ENCODE data around the gene FREM2.

- TF ChIP-seq, protein P1, sequence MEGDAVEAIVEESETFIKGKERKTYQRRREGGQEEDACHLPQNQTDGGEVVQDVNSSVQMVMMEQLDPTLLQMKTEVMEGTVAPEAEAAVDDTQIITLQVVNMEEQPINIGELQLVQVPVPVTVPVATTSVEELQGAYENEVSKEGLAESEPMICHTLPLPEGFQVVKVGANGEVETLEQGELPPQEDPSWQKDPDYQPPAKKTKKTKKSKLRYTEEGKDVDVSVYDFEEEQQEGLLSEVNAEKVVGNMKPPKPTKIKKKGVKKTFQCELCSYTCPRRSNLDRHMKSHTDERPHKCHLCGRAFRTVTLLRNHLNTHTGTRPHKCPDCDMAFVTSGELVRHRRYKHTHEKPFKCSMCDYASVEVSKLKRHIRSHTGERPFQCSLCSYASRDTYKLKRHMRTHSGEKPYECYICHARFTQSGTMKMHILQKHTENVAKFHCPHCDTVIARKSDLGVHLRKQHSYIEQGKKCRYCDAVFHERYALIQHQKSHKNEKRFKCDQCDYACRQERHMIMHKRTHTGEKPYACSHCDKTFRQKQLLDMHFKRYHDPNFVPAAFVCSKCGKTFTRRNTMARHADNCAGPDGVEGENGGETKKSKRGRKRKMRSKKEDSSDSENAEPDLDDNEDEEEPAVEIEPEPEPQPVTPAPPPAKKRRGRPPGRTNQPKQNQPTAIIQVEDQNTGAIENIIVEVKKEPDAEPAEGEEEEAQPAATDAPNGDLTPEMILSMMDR (IDR thresholded peaks at IDR 0.05), result no peak
- no peak for TF ChIP-seq POLR2A (IDR thresholded peaks at IDR 0.05)
These were observed 143.7 kb downstream of the FREM2 start for GRCh38 chr13:38830442-38831045.

Measured in esophagus squamous epithelium (tissue), 4 donors.